ENCODE data around the gene GADL1.

- no peak for TF ChIP-seq POLR2A (IDR thresholded peaks at IDR 0.05; ENCODE audit: borderline replicate concordance, extremely low read depth, insufficient read depth, insufficient read length)
- TF ChIP-seq REST (IDR thresholded peaks at IDR 0.05; ENCODE audit: low read depth) = no peak
- no peak for TF ChIP-seq JUND (IDR thresholded peaks at IDR 0.05)
- TF ChIP-seq EZH2 (IDR thresholded peaks at IDR 0.05) = no peak
Measured at GRCh38 chr3:30677347-30677685, 217.1 kb downstream of the GADL1 start.
